Measurements from ENCODE around the gene TEC.

DNA sequence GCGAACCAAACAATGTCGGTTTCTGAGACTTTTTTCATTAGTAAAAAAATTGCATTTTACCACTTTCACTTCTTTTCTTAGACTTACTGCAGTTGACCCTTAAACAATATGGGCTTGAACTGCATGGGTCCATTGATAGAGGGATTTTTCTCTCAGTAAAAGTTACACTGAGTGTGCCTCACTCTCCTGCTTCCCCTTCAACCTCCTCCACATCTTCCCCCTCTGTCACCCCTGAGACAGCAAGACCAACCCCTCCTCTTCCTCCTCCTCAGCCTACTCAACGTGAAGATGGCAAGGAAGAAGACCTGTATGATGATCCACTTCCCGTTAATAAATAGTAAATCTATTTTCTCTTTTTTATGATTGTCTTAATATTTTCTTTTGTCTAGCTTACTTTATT, 43.4 kb downstream of the TEC start:
- TF ChIP-seq, protein P1, sequence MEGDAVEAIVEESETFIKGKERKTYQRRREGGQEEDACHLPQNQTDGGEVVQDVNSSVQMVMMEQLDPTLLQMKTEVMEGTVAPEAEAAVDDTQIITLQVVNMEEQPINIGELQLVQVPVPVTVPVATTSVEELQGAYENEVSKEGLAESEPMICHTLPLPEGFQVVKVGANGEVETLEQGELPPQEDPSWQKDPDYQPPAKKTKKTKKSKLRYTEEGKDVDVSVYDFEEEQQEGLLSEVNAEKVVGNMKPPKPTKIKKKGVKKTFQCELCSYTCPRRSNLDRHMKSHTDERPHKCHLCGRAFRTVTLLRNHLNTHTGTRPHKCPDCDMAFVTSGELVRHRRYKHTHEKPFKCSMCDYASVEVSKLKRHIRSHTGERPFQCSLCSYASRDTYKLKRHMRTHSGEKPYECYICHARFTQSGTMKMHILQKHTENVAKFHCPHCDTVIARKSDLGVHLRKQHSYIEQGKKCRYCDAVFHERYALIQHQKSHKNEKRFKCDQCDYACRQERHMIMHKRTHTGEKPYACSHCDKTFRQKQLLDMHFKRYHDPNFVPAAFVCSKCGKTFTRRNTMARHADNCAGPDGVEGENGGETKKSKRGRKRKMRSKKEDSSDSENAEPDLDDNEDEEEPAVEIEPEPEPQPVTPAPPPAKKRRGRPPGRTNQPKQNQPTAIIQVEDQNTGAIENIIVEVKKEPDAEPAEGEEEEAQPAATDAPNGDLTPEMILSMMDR (IDR thresholded peaks at IDR 0.05 in 2 of 3, conservative IDR thresholded peaks at IDR 0.05 in 1 of 3; ENCODE audit: insufficient read depth in 2 of 3, low read depth in 1 of 3, low read length in 3 of 3): no peak
- TF ChIP-seq, protein P2, sequence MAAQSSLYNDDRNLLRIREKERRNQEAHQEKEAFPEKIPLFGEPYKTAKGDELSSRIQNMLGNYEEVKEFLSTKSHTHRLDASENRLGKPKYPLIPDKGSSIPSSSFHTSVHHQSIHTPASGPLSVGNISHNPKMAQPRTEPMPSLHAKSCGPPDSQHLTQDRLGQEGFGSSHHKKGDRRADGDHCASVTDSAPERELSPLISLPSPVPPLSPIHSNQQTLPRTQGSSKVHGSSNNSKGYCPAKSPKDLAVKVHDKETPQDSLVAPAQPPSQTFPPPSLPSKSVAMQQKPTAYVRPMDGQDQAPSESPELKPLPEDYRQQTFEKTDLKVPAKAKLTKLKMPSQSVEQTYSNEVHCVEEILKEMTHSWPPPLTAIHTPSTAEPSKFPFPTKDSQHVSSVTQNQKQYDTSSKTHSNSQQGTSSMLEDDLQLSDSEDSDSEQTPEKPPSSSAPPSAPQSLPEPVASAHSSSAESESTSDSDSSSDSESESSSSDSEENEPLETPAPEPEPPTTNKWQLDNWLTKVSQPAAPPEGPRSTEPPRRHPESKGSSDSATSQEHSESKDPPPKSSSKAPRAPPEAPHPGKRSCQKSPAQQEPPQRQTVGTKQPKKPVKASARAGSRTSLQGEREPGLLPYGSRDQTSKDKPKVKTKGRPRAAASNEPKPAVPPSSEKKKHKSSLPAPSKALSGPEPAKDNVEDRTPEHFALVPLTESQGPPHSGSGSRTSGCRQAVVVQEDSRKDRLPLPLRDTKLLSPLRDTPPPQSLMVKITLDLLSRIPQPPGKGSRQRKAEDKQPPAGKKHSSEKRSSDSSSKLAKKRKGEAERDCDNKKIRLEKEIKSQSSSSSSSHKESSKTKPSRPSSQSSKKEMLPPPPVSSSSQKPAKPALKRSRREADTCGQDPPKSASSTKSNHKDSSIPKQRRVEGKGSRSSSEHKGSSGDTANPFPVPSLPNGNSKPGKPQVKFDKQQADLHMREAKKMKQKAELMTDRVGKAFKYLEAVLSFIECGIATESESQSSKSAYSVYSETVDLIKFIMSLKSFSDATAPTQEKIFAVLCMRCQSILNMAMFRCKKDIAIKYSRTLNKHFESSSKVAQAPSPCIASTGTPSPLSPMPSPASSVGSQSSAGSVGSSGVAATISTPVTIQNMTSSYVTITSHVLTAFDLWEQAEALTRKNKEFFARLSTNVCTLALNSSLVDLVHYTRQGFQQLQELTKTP (IDR thresholded peaks at IDR 0.05; ENCODE audit: low read depth in 1 of 2, partially characterized antibody in 2 of 2): no peak
- TF ChIP-seq POLR2AphosphoS5 (IDR thresholded peaks at IDR 0.05; ENCODE audit: control insufficient read depth, insufficient read depth, low read depth, low read length): no peak
- no peak for TF ChIP-seq SP1 (CRISPR knock-in tag; IDR thresholded peaks at IDR 0.05)
- TF ChIP-seq ZFP1 (CRISPR knock-in tag; IDR thresholded peaks at IDR 0.05): no peak
- TF ChIP-seq RFX7 (CRISPR knock-in tag; IDR thresholded peaks at IDR 0.05): no peak
- no peak for TF ChIP-seq NR2C2 (CRISPR knock-in tag; IDR thresholded peaks at IDR 0.05)
- no peak for TF ChIP-seq NR2C2 (tag; IDR thresholded peaks at IDR 0.05)
- TF ChIP-seq ZBTB1 (CRISPR knock-in tag; IDR thresholded peaks at IDR 0.05; ENCODE audit: borderline replicate concordance, low read depth): no peak
- no peak for TF ChIP-seq ZNF354B (CRISPR knock-in tag; IDR thresholded peaks at IDR 0.05)
- TF ChIP-seq, protein P3, sequence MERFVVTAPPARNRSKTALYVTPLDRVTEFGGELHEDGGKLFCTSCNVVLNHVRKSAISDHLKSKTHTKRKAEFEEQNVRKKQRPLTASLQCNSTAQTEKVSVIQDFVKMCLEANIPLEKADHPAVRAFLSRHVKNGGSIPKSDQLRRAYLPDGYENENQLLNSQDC (CRISPR knock-in tag; IDR thresholded peaks at IDR 0.05): no peak

Measured in K562 (cell line).